ENCODE measurements around the gene IL34.

IL34 gene

DNA sequence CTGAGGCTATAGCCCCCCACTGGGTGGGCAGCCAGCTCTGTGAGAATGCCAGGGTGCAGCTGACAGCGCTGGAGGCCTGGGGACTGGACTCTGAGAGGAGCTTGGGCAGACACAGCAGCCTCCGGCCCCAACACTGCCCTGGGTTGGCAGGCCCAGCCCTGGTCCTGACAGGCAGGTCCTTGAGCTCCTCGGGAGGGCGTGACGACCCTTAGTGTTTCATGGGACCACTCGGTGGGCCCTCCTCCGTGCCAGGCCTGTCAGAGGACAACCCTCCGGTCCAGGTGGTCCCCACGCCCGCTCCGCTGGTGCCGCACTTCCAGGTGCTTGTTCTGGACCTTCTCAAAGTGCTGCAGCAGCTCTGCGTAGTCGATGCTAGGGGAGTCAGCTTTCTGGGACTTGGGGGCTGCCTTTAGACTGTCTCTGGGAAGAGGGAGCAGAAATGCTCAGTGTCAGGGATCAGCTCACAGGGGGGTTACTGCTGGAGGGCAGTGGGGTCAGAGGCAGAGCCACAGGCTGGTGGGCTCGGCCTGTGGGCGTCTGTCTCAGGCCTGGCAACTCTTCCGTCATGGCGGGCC lies 41.4 kb downstream of the IL34 start:
- no peak for DNase-seq (ENCODE audit: low read depth, low spot score)

DNA sequence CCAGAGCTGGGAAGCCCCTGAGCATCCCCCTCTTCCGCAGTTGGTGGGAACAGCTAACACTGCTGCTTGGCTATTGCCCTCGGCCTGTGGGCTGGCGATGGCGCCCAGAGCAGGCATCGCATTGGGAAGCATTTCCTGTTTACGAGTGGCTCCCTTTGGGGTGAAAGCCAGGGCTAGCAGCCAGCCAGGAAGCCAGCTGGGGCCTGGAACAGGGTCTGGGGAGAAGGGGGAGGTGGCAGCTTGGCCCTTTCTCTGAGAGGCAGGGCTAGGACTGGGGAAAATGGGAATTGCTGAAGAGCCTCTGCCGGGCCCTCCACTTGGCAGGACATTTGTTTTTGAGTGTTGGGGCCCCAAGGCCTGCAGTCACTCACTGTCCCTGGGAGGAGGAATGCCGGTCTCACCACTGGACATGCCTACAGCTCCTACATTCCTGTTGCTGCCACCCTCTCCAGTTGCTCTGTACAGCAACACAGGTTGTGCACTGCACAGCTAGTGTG lies 41.9 kb downstream of the IL34 start:
- no peak for DNase-seq (ENCODE audit: low read depth, low spot score)

DNA sequence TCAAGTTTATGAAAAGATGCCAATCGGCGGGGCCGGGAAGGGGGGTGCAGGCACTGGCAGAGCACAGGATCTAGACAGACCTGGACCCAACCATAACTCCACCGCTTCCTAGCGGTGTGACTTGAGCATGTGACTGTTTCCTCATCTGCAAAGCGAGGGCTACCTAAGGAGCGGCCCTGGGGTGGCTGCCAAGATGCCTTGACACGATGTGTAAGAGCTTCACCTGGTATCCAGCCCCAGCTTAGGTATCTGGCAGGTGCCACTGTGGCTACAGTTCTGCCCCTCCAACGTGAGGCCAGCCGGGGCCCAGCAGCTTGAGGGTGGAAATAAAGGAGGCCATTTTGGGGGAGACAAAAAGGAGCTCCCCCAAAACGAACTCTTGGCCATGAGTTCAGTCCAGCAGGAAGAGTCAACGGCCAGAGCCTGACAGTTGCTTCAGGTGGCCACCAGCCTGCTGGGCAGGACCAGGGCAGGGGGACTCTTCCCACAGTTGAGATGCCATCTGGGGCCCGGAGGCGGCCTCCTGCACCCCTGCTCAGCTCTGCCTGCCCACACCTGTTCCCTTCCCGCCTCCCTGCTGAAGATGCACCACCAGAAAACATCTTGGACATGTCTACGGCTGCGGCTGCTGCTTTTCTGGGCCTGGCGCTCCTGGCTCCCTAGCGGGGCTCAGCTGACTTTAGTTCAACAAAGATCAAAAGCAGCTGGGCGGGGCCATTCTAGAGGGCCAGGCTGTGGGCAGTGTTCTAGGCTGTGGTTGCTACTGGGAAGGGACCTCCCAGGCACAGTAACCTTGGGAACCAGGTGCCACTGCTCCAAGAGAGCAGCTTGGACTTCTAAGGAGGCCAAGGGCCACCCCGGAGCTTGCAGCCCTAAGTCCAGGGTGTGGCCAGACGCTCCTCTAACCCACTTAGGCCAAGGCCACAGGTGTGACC lies 42.9 kb downstream of the IL34 start:
- DNase-seq (ENCODE audit: low read depth, low spot score): no peak

DNA sequence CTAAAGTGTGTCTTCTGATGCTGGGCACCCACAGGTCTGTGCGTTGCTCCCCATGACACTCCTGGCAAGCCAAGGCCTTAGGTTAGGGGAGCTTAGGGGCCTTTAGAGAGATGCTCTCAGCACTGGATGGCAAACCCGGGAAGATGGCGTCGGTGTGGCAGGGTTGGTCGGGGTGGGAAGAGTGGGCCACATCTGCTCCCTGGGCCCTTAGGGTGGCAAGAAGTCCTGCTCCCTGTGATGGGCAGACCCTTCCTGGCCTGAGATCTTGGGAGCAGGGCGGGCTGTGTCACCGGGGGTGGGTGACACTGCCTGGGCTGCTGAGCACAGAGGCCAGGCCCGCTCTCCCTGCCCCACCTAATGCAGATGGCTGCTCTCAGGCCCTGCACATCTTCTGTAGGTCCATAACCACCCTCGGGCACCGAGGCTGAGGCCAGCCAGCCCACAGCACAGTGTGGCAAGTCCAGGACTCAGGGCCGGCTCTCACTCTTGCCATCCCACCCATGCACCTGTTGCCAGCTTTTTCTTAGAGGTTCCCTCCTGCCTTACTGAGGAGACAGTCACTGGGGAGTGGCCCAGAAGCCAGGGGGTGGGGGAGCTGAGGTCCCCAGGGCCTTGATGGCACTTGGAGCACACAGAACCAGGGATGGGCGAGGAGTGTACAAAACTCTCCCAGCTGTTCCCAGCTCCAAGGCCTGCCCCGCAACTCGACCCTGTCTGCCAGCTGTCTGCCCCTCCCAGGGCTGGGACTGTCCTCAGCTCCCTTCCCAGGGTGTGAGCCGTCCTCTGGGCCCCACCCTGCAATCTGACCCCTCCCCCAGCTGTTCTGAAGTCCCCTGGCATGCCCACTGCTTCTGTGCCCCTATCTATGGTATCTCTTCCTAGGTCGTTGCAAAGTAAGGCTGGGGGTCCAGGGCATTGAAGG lies 43.9 kb downstream of the IL34 start:
- DNase-seq (ENCODE audit: low read depth, low spot score): no peak

DNA sequence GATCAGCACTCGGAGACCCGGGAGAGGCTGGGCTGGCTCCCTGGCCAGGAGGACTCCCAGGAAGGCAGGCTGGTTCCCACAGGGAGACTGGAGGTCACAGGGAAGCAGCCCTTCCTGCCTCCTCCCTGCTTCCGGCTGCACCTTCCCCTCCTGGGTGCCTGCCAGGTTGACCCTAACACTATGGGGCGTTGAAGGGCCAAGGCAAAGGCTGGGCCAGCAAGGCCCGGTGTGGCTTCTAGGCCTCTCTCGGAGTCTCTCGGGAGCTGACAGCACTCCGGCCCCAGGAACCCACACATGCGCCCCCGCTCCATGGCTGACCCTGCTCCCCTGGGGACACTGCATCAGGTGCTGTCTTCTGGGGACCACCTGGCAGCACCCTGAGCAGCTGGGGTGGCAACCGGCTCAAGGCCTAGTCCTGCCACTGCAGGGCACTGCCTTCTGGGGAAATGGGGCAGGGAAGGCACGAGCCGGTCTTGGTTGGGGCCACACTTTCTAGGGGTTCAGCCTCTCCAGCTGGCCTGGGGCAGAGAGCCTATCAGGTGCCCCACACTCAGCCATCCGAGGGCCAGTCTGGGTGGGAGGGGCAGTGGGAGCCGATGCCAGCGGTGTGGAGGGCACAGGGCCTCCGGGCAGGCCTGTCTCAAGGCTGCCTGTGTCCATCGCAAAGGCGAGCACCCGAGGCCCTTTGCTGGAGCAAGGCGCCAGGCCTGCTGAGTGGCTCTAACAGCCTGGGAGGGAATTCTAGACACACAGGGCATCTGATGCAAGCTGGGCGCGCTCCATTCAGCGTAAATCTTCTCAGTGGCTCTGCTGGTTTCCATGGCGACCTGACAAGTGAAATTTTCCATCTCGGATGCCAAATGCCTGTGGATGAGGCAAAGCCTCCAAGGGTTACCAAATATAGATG lies 45.1 kb downstream of the IL34 start:
- no peak for DNase-seq (ENCODE audit: low read depth, low spot score)

DNA sequence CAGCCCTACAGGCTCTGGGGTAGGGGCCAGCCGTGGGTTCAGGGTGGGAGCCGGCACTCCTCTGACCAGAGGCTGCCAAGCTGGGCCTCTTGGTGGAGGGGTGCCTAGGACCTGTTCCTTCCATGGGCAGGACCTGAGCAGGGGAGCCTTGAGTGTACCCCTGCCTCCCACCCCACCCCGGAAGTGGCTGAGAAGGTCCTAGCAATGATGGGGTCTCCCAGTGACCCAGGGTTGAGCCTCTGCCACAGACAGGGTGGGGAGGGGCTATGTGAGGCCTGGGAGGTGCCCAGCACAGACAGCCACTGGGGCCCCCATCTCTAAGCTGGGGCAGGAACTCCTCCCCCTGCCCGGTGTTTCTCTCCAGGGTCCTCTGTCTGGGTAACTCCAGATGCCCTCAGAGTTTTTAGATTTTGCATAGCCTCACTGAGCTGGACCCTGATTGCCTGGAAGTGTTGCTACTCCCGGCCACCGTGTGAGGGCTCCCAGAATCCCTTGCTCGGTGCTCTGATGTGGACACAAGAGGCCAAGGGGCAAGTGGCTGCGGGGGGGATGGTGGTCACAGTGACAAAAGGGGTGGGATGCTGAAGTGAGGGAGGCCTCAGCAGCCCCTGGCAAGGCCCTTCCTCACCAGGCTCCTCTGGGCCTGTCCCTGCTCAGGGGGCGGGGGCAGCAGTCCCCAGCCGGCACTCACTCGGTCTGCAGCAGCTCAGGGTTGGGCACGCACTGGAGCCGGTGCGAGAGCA lies 45.9 kb downstream of the IL34 start:
- DNase-seq (ENCODE audit: low read depth, low spot score): no peak

DNA sequence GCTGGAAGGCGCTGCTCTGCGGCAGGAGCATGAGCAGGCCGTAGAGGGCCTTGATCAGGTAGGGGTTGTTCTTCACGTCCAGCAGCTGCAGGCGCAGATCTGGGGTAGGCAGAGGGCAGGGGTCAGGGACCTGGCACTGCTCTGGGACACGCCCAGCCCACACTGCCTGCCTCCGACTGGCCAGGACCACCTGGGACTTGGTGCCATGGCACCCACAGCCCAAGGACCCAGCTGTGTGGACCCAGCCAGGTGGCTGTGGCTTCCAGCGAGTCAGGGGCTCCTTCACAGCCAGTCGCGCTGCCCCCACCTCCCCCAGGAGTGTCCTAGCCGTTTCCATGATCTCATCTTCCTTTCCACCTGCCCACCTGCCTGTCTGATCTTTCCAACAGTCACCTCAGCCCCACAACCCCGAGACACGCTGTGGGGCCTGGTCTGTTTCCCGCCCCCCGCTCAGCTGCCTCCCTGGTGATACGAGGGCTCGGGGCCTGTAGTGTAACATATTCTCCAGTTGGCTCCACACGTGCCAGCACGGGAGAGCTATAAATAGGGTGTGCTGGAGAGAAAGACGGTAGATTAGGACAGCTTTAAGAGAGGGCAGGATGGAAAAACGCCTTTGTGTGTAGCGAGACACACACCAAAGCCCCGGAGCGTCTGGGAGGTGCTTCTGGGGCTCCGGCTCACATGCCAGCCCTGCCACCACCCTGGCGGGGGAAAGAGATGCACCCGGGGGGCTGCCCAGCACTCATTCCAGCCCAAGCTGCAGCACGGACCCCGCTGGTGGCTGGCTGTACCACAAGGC lies 46.7 kb downstream of the IL34 start:
- no peak for DNase-seq (ENCODE audit: low read depth, low spot score)

DNA sequence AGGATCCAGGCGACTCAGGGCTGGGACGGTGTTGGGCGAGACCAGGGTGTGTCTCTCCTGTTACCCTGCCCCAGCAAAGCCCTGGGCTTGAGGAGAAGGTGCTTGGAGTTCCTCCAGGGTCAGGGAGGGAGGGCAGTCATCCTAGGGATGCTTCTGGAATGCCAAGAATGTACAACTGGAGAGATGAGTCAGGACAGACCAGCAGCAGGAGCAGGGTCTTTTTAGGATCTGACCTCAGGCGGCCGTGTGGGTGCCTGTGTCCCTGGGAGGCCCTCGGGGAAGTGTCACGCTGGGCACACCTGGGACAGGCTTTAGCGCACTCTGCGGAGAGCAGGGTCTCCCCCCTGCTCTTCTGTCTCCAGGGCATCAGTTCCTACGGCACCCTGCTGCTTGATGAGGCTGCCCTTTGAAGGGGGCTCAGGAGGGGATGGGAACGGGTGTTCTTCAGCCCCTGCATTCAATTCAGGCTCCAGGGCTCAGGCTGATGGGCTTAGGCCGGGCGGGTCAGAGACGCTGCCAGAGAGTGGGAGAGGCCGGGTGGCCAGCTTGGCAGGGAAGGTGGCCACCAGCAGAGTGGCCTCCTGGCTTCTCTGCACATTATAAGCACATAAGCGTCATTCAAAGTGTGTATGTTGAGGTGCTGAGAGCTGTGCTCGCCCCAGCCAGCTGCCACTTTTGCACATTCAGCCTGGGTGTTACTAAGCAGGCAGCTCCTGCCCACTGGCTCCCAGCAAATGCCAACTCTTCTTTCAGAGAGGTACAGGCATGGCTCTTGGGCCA lies 47.9 kb downstream of the IL34 start:
- DNase-seq (ENCODE audit: low read depth, low spot score): no peak

DNA sequence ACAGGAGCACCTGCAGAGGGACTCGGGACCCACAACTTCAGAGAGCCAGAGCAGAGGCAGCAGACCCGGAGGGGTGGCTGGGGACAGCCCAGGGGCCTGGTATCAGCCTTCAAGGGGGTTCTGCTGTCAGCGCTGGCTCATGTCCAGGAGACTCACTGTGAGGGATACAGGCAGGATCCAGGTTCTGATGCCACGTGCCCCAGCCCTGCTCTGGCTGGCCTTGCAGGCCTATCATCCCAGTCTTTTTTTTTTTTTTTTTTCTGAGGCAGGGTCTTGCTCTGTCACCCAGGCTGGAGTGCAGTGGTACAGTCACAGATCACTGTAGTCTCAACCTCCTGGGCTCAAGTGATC lies 48.5 kb downstream of the IL34 start:
- no peak for DNase-seq (ENCODE audit: low read depth, low spot score)

DNA sequence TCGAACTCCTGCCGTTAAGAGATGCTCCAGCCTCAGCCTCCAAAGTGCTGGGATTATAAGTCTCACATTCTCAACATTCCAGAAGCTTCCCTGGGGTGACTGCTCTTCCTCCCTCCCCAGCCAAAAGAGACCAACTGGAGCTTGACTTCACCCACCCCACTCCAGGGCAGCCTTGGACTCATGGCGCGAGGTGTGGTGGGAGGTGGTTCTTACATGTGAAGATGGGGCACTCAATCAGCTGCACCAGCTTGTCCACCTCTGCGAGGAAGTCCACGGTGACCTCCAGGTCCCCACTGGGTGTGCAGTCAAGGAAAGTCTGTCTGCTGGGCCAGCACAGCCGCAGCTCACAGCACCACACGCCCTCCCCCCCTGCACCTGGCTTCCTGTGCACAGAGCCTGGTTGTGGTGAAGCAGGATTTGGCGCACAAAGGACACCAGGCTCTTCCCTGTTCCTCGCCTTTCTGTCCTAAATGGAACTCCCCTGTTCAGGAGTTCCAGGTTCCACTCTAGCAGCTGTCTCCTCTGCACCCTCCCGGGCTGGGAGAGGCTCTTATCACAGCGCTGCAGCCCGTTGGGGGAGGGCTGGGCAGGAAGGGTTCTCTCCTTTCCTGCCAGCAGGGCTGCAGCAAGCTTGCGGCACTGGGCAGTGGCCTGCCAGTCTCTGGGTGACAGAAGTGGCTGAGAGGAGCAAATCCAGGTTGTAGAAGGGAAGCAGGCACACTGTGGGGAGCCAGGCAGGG lies 49.1 kb downstream of the IL34 start:
- DNase-seq (ENCODE audit: low read depth, low spot score): no peak

DNA sequence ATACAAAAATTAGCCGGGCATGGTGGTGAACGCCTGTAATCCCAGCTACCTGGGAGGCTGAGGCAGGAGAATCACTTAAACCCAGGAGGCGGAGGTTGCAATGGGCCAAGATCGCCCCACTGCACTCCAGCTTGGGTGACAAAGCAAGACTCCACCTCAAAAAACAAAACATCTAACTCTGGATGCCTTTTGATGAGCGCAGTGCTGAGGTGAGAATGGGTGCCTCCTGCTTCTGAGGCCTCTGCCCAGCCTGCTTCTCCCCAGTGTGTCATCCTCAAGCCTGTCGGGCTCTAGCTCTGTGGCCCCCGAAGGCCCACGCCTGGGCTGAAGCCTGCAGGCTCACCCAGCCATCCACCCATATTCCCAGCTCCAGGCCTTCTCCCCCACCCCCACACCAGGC lies 50.0 kb downstream of the IL34 start:
- DNase-seq (ENCODE audit: low read depth, low spot score): no peak

DNA sequence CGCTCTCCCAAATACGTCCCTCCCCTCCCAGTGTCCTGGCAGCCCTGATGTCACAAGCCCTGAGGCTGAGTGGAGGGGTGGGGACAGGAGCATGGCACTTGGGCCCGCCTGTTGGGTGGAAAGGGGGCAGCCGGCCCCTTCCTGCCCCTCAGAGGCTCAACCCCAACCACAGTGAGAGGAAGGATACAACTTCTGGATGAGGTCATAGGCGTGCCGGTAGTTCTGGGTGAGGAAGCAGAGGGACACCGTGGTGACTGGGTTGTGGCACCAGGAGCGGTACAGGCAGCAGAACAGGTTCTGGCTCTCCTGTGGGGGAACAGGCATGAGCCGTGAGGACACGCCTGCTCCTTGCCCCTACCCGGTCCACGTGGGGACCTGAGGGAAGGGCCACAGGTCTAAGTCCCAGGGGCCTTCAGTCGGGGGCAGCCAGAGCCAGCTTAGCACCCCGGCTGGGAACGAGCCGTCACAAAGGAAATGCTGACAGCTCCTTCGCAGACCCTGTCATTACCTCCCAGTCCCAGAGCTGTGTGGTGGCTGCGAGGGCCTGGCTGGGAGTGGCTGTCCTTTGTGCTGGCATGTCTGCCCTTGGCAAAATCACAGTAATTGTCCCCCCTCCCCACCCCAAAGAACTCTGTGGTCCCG lies 50.7 kb downstream of the IL34 start:
- no peak for DNase-seq (ENCODE audit: low read depth, low spot score)

DNA sequence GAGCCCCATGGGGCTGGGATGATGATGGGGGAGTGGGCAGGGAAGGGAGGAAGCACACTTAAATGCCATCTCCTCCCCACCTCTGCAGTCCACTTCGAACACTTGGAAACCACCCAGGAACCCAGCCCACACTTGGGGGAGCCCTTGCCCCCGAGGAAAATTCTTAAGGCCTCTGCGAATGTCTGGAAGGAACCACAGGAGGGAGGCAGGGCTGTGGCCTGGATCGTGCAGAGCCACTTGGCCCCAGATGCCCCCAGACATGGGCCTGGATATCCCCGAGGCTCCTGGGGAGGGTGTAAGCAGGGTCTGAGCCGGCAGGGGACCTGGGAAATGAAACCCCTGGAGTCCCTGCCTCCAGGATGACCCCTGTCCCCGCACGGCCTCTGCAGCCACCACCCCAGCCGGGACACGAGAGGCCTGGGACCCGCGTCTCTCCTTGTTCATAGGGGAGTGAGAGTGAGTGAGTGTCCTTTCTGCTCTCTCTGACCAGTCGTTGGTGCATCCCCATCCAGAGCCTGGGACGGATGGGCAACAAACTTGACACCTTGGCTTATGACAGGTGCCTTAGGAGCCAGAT lies 51.3 kb downstream of the IL34 start:
- DNase-seq (ENCODE audit: low read depth, low spot score): no peak

DNA sequence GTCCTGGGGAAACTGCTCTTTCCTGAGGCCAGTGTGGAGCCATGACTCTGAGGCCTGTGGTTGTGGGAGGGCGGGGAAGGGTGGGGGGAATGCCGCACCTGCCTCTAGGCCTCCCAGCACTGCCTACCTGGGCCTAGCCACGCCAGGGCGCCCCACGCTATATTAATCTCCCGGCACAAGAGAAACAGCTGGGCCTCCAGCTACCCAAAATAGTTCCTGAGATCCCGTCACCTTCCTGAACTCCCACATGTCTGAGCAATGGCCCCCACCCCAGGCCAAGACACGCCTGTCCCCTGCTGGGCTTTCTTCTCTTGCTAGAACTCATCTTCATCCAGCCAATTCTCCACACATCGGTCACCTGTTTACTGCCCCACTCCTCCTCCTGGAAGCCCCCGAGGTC lies 52.5 kb downstream of the IL34 start:
- no peak for DNase-seq (ENCODE audit: low read depth, low spot score)

DNA sequence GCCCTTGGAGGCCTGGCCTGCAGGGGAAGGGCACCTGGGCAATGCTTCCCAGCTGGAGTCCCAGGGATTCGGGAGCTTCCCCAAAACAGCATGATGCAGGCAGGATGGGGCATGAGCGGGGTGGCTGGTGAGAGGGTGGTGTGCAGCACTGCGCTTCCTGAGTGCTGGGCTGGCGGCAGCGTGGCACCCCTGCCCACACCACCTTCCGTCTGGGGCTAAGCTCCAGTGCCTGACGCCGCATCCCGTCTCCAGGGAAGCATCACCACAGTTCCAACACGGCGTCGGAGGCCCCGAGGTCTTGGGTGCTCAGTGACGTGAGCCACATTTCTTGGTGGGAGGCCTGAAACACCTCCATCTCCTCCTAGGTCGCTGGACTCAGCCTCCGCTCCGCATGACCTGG lies 53.3 kb downstream of the IL34 start:
- DNase-seq (ENCODE audit: low read depth, low spot score): no peak

DNA sequence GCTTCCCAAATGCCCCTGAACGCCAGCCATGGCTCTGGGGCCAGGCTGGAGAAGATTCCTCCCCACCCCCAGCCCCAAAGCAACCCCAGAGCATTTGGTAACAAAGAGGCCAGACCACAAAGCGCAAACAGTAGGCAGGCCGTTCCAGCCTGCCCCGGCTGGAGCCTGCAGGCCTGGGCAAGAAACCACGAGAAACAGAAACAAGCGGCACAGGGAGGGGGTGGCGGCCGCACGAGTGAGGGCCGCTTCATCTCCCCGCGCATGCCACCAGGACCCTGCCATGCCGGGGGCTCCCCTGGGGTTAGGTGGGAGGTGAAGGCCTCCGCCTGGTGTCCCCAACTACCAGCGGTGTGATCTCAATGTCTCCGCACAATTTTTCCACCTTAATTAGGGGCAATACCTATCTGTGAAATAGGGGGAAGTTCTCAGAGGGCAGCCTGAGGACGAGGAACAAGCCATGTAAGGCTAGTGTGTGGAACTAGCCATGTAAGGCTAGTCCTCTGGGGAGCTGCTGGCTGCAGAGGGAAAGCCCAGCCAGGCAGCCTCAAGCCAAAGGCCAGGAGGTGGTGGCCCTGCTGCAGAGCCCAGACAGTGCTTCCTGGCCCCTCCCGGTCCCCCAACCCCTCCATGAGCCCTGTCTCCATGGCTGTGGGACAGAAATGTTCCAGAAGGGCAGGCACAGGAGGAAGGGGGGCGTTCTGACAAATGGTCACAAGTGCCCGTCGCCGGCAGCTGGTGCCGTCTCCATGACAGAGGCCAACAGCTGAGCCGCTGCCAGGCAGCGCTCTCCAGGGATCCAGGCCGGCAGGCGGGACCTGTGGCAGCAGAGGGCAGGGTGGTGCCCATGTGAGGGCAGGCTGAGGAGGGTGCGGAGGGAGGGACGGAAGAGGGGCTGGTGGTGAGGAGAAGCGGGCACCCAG lies 54.0 kb downstream of the IL34 start:
- DNase-seq (ENCODE audit: low read depth, low spot score): no peak
